ENCODE measurements around the gene PCYT2. TPM values are rescaled to one million over a fixed set of nuclear protein-coding genes. Genes with fewer than 3 reads are reported as not detected.

The PCYT2 gene
- total RNA-seq, 1 experiment from 2014 or later = 31.4 TPM

DNA sequence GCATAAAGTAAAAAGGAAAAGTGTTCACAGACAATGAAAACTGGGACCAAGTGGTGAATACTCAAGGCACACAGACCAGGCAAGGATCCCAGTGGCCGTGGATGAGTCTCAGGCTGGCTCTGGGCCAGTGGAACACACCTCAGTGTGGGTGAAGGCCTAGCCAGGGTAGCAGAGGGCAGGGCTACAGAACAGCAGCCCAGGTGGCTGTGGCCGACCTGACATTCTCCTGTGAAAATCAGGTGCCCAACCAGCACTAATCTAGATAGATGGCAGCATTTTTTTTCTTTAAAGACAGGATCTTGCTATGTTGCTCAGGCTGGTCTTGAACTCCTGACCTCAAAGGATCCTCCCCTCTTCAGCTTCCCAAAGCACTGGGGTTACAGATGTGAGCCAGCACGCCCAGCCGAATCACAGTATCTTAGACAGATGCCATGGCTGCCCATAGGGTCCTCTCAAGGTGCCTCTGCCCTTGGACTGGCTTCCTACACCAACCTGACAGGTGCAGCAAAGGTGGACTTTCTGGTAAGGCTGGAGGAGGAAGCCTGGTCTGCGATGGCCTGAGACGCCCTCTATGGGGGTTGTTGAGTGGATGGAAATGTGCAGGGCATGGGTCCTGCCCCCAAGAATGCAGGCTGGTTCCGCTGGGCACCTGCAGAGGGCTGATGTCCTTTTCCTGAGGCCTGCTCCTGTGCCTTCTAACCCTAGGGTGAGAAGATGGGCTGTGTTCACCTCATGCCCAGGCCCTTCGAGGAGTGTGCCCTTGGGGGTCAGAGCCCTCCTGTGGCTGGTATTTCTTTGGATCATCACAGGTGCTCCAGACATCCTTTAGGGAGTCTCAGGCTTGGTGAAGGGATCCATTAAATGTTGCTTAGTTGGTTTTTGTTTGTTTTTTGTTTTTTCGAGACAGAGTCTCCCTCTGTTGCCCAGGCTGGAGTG lies 47.1 kb downstream of the PCYT2 start:
- Mint-ChIP-seq H3K4me3 (no peak overlapping the region; the same call in 1 of the 2 replicates), H3K27ac (peak overlapping the region; percentile 34; the same call in 1 of the 2 replicates), H3K4me1 (peaks cover 33% of the 10 kb centered on the region), H3K9me3 (no peaks in the 10 kb centered on the region), H3K36me3 (peaks cover 24% of the 10 kb centered on the region), H3K27me3 (ENCODE audit: low read depth) (no peaks in the 10 kb centered on the region; the same call in 1 of the 2 replicates)
- ATAC-seq (no peak), DNase-seq (ENCODE audit: low spot score) (no peak)
- POLR2A ChIA-PET = no interaction called here
- CTCF ChIA-PET = interaction anchor here (0.9 kb wide), 1 partner anchor 42 kb away, joined by 3 read pairs; no protein-coding TSS in a partner anchor
- TF ChIP-seq, protein P1, sequence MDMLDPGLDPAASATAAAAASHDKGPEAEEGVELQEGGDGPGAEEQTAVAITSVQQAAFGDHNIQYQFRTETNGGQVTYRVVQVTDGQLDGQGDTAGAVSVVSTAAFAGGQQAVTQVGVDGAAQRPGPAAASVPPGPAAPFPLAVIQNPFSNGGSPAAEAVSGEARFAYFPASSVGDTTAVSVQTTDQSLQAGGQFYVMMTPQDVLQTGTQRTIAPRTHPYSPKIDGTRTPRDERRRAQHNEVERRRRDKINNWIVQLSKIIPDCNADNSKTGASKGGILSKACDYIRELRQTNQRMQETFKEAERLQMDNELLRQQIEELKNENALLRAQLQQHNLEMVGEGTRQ (CRISPR knock-in tag; IDR thresholded peaks at IDR 0.05) = no peak
- TF ChIP-seq TP53 (CRISPR knock-in tag; IDR thresholded peaks at IDR 0.05) (no peak), ATF1 (CRISPR knock-in tag; IDR thresholded peaks at IDR 0.05) (no peak), GRHL2 (CRISPR knock-in tag; IDR thresholded peaks at IDR 0.05; ENCODE audit: insufficient replicate concordance, severe bottlenecking) (no peak), NR3C1 (CRISPR knock-in tag; conservative IDR thresholded peaks at IDR 0.05; ENCODE audit: low read depth) (no peak), CREB1 (CRISPR knock-in tag; IDR thresholded peaks at IDR 0.05) (no peak), GABPB1 (CRISPR knock-in tag; IDR thresholded peaks at IDR 0.05) (no peak), KAT7 (CRISPR knock-in tag; IDR thresholded peaks at IDR 0.05; ENCODE audit: borderline replicate concordance) (no peak), PRRX2 (CRISPR knock-in tag; IDR thresholded peaks at IDR 0.05) (no peak), ZBTB21 (CRISPR knock-in tag; IDR thresholded peaks at IDR 0.05; ENCODE audit: borderline replicate concordance) (no peak)
- TF ChIP-seq, protein P2, sequence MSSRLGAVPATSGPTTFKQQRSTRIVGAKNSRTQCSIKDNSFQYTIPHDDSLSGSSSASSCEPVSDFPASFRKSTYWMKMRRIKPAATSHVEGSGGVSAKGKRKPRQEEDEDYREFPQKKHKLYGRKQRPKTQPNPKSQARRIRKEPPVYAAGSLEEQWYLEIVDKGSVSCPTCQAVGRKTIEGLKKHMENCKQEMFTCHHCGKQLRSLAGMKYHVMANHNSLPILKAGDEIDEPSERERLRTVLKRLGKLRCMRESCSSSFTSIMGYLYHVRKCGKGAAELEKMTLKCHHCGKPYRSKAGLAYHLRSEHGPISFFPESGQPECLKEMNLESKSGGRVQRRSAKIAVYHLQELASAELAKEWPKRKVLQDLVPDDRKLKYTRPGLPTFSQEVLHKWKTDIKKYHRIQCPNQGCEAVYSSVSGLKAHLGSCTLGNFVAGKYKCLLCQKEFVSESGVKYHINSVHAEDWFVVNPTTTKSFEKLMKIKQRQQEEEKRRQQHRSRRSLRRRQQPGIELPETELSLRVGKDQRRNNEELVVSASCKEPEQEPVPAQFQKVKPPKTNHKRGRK (CRISPR knock-in tag; IDR thresholded peaks at IDR 0.05; ENCODE audit: borderline replicate concordance) = no peak
- TF ChIP-seq, protein P3, sequence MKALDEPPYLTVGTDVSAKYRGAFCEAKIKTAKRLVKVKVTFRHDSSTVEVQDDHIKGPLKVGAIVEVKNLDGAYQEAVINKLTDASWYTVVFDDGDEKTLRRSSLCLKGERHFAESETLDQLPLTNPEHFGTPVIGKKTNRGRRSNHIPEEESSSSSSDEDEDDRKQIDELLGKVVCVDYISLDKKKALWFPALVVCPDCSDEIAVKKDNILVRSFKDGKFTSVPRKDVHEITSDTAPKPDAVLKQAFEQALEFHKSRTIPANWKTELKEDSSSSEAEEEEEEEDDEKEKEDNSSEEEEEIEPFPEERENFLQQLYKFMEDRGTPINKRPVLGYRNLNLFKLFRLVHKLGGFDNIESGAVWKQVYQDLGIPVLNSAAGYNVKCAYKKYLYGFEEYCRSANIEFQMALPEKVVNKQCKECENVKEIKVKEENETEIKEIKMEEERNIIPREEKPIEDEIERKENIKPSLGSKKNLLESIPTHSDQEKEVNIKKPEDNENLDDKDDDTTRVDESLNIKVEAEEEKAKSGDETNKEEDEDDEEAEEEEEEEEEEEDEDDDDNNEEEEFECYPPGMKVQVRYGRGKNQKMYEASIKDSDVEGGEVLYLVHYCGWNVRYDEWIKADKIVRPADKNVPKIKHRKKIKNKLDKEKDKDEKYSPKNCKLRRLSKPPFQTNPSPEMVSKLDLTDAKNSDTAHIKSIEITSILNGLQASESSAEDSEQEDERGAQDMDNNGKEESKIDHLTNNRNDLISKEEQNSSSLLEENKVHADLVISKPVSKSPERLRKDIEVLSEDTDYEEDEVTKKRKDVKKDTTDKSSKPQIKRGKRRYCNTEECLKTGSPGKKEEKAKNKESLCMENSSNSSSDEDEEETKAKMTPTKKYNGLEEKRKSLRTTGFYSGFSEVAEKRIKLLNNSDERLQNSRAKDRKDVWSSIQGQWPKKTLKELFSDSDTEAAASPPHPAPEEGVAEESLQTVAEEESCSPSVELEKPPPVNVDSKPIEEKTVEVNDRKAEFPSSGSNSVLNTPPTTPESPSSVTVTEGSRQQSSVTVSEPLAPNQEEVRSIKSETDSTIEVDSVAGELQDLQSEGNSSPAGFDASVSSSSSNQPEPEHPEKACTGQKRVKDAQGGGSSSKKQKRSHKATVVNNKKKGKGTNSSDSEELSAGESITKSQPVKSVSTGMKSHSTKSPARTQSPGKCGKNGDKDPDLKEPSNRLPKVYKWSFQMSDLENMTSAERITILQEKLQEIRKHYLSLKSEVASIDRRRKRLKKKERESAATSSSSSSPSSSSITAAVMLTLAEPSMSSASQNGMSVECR (CRISPR knock-in tag; IDR thresholded peaks at IDR 0.05; ENCODE audit: borderline replicate concordance) = no peak
- TF ChIP-seq, protein P4, sequence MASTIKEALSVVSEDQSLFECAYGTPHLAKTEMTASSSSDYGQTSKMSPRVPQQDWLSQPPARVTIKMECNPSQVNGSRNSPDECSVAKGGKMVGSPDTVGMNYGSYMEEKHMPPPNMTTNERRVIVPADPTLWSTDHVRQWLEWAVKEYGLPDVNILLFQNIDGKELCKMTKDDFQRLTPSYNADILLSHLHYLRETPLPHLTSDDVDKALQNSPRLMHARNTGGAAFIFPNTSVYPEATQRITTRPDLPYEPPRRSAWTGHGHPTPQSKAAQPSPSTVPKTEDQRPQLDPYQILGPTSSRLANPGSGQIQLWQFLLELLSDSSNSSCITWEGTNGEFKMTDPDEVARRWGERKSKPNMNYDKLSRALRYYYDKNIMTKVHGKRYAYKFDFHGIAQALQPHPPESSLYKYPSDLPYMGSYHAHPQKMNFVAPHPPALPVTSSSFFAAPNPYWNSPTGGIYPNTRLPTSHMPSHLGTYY (CRISPR knock-in tag; IDR thresholded peaks at IDR 0.05) = no peak
- TF ChIP-seq, protein P5, sequence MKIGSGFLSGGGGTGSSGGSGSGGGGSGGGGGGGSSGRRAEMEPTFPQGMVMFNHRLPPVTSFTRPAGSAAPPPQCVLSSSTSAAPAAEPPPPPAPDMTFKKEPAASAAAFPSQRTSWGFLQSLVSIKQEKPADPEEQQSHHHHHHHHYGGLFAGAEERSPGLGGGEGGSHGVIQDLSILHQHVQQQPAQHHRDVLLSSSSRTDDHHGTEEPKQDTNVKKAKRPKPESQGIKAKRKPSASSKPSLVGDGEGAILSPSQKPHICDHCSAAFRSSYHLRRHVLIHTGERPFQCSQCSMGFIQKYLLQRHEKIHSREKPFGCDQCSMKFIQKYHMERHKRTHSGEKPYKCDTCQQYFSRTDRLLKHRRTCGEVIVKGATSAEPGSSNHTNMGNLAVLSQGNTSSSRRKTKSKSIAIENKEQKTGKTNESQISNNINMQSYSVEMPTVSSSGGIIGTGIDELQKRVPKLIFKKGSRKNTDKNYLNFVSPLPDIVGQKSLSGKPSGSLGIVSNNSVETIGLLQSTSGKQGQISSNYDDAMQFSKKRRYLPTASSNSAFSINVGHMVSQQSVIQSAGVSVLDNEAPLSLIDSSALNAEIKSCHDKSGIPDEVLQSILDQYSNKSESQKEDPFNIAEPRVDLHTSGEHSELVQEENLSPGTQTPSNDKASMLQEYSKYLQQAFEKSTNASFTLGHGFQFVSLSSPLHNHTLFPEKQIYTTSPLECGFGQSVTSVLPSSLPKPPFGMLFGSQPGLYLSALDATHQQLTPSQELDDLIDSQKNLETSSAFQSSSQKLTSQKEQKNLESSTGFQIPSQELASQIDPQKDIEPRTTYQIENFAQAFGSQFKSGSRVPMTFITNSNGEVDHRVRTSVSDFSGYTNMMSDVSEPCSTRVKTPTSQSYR (CRISPR knock-in tag; IDR thresholded peaks at IDR 0.05) = no peak
- TF ChIP-seq, protein P6, sequence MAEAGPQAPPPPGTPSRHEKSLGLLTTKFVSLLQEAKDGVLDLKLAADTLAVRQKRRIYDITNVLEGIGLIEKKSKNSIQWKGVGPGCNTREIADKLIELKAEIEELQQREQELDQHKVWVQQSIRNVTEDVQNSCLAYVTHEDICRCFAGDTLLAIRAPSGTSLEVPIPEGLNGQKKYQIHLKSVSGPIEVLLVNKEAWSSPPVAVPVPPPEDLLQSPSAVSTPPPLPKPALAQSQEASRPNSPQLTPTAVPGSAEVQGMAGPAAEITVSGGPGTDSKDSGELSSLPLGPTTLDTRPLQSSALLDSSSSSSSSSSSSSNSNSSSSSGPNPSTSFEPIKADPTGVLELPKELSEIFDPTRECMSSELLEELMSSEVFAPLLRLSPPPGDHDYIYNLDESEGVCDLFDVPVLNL (CRISPR knock-in tag; IDR thresholded peaks at IDR 0.05; ENCODE audit: borderline replicate concordance, low read depth) = no peak
